Stomach (tissue), 9 donors: ENCODE results near the gene ATXN1. TPM values are rescaled to one million over a fixed set of nuclear protein-coding genes. Genes with fewer than 3 reads are reported as not detected.
A peak's percentile ranks its signal among the peaks of the same experiment; 100 is the strongest.
"Not testable (repeated sequence)": the region's sequence is repeated elsewhere in the genome, so short reads cannot be mapped to it uniquely, and the experiment has no call there.

Experiments
- DNase-seq, 2 donors: peaks; one replicate each; pipeline versions ENCODE4 v3.0.0 to v3.0.0-alpha.2; 2013 to 2019
- H3K27ac ChIP-seq, 5 donors: fragments of 200-600 bp in 4 of 5; sonication (generic) in 4 of 5; one replicate each; pipeline ENCODE4 v1.5.1; 2013 to 2019; ENCODE audit warnings: mild to moderate bottlenecking in 1 of 5, moderate library complexity in 1 of 5
- H3K27me3 ChIP-seq, 3 donors: fragments of 200-600 bp; sonication (generic); one replicate each; pipeline ENCODE4 v1.5.1; 2017 to 2019; ENCODE audit warnings: mixed run types in 1 of 3
- H3K36me3 ChIP-seq, 4 donors: fragments of 200-600 bp; sonication (generic); 1 replicate in 3 of 4; 2 replicates in 1 of 4; pipeline ENCODE4 v1.5.1; 2016 to 2019
- H3K4me1 ChIP-seq, 4 donors: fragments of 200-600 bp; sonication (generic); one replicate each; pipeline ENCODE4 v1.5.1; 2016 to 2019
- H3K4me3 ChIP-seq, 4 donors: fragments of 200-600 bp; sonication (generic) in 3 of 4; one replicate each; pipeline ENCODE4 v1.5.1; 2016 to 2019; ENCODE audit warnings: mild to moderate bottlenecking in 1 of 4
- H3K9me3 ChIP-seq, 4 donors: fragments of 200-600 bp; sonication (generic); one replicate each; pipeline ENCODE4 v1.5.1; 2016 to 2019
- CTCF ChIP-seq, 7 experiments: fragments of 450-650 bp in 4 of 7; fragments of 200-600 bp in 3 of 7; sonication (generic) in 3 of 7; IDR thresholded peaks; one replicate each; pipeline ENCODE4 v1.5.1; 2016 to 2019; ENCODE audit warnings: antibody characterized with exemption in 7 of 7, control low read depth in 2 of 7, mild to moderate bottlenecking in 1 of 7
- EP300 ChIP-seq: sonication (generic); formaldehyde crosslinking; IDR thresholded peaks from one replicate; pipeline ENCODE4 v1.6.1; 2017; ENCODE audit warnings: antibody characterized with exemption
- POLR2A ChIP-seq, 4 donors: fragments of 450-650 bp; IDR thresholded peaks; one replicate each; pipeline ENCODE4 v1.6.1; 2016; ENCODE audit warnings: antibody characterized with exemption in 4 of 4, control low read depth in 2 of 4, mild to moderate bottlenecking in 1 of 4, moderate library complexity in 1 of 4
- POLR2AphosphoS5 ChIP-seq, 3 donors: sonication (generic); formaldehyde crosslinking; IDR thresholded peaks; one replicate each; pipeline ENCODE4 v1.6.1; 2016; ENCODE audit warnings: antibody characterized with exemption in 3 of 3
- WGBS, 5 donors: extraction: QIAGEN DNeasy Blood & Tissue Kit in 3 of 5; methylation state at CpG; one replicate each; pipeline versions ENCODE4 v1.1.5 to v1.1.7; 2013 to 2018; 5-methylcytosine and 5-hydroxymethylcytosine counted together
- intact Hi-C: fragments of 100-400 bp; cut with DNase I; formaldehyde crosslinking; loops from one replicate; pipeline ENCODE4 v1.15.1; 2023; ENCODE audit warnings: low total_unique reads
- polyA plus RNA-seq, 3 donors: library from polyadenylated mRNA; stranded (reverse); fragments of 200-250 nt; gene quantifications; one replicate each; pipeline ENCODE4 v1.2.3, GENCODE V29; 2013
- total RNA-seq, 5 donors: library from RNA; depleted of rRNA; stranded (reverse); fragments of >200 nt; gene quantifications; one replicate each; pipeline versions ENCODE4 v1.1.0 to v1.2.3, GENCODE V29; 2014 to 2016
- donor health status: healthy with polysubstance abuse.
- donor health status: Bipolar disorder and iron deficiency.
- donor health status: healthy.

ATXN1 gene
- total and polyA plus RNA-seq, 8 donors: 5.2 to 106 (median 39.0) TPM

- Histone ChIP-seq H3K36me3 (no peaks in the 10 kb centered on the region), H3K27ac (peak overlapping the region in 4 of 5 donors; percentile 64 to 83 (median 77)), H3K4me3 (no peak overlapping the region), H3K9me3 (no peaks in the 10 kb centered on the region), H3K4me1 (peaks cover 9 to 45% (median 26%) of the 10 kb centered on the region in 4 donors), H3K27me3 (no peaks in the 10 kb centered on the region)
- TF ChIP-seq EP300: no peak
- TF ChIP-seq POLR2A (IDR thresholded peaks at IDR 0.05): no peak
- TF ChIP-seq POLR2AphosphoS5 (IDR thresholded peaks at IDR 0.05): no peak
- no peak for TF ChIP-seq CTCF (IDR thresholded peaks at IDR 0.05)
- 48 to 61% (median 54%) methylated on average over 12 of the region's 12 CpGs for WGBS, 5 donors
- intact Hi-C loops: no loop called here
- DNase-seq: no peak
Observed at GRCh38 chr6:16712255-16712930, 48.9 kb downstream of the ATXN1 start.

DNA sequence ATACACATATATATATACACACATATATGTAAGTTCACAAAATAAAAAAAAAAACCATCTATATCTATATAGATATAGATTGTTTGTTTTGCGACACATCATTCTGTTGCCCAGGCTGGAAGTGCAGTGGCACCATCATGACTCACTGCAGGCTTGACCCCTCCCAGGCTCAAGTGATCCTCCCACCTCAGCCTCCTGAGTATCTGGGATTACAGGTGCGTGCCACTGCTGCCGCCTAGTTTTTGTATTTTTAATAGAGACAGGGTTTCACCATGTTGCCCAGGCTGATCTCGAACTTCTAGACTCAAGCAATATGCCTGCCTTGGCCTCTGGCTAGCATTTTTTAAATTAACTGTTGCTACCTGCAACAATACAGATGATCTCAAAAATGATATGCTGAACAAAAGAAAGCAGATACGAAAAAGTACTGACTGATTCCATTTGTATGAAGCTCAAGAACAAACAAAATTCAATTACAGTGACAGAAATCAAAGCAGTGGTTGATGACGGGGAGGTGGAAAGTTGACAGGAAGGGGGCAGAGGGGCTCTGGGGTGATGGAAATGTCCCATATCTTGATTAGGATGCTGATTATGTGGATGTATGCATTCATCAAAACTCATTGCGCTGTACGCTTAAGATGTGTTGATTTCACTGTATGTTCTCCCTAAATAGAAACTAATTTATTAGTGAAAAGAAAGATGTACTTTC is 49.6 kb downstream of the ATXN1 start:
- 77 to 88% (median 83%) methylated on average over 8 of the region's 8 CpGs for WGBS, 5 donors
- H3K4me3 ChIP-seq: no peak overlapping the region
- intact Hi-C loops: no loop called here

GRCh38 chr6:16706911-16707783 is 54.1 kb downstream of the ATXN1 start:
- peaks cover 0 to 54% (median 33%) of the 10 kb centered on the region in 4 donors for H3K4me1 ChIP-seq
- no peaks in the 10 kb centered on the region for H3K9me3 ChIP-seq
- intact Hi-C loops: no loop called here
- H3K4me3 ChIP-seq: no peak overlapping the region
- no peaks in the 10 kb centered on the region for H3K27me3 ChIP-seq
- no peak for DNase-seq
- H3K36me3 ChIP-seq: no peaks in the 10 kb centered on the region
- TF ChIP-seq POLR2AphosphoS5 (IDR thresholded peaks at IDR 0.05) (no peak), POLR2A (IDR thresholded peaks at IDR 0.05) (no peak), EP300 (no peak), CTCF (IDR thresholded peaks at IDR 0.05) (no peak)
- 82 to 86% (median 86%) methylated on average over 3 of the region's 3 CpGs for WGBS, 5 donors
- H3K27ac ChIP-seq: peak overlapping the region in 2 of 5 donors; percentile 8 to 64

More for the DNA sequence above, 49.6 kb downstream of the ATXN1 start:
- Histone ChIP-seq H3K9me3 (no peaks in the 10 kb centered on the region), H3K36me3 (no peaks in the 10 kb centered on the region), H3K4me1 (peaks cover 9 to 43% (median 26%) of the 10 kb centered on the region in 4 donors), H3K27me3 (no peaks in the 10 kb centered on the region), H3K27ac (peak overlapping the region in 4 of 5 donors; percentile 64 to 83 (median 77))
- TF ChIP-seq POLR2A (IDR thresholded peaks at IDR 0.05): no peak
- peak in 1 of 2 donors; percentile 71 for DNase-seq

DNA sequence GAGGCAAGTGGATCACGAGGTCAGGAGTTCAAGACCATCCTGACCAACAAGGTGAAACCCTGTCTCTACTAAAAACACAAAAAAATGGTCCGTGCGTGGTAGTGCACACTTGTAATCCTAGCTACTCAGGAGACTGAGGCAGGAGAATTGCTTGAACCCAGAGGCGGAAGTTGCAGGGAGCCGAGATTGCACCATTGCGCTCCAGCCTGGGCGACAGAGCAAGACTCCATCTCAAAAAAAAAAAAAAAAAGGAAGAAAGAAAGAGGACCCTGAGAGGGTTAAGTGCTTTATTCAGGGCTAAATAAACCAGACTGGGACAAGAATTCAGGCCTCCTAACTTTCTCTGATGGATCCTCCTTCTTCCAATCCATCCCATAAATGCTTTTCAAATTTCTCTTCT is 54.8 kb downstream of the ATXN1 start:
- WGBS, 5 donors: 88 to 99% (median 90%) methylated on average over 7 of the region's 7 CpGs
- Histone ChIP-seq H3K4me1 (peaks cover 0 to 49% (median 31%) of the 10 kb centered on the region in 4 donors), H3K27ac (peak overlapping the region in 2 of 5 donors; percentile 18 to 64)
- DNase-seq, H3K36me3 ChIP-seq, H3K27me3 ChIP-seq, H3K4me3 ChIP-seq, H3K9me3 ChIP-seq, intact Hi-C loops: not testable (repeated sequence)

DNA sequence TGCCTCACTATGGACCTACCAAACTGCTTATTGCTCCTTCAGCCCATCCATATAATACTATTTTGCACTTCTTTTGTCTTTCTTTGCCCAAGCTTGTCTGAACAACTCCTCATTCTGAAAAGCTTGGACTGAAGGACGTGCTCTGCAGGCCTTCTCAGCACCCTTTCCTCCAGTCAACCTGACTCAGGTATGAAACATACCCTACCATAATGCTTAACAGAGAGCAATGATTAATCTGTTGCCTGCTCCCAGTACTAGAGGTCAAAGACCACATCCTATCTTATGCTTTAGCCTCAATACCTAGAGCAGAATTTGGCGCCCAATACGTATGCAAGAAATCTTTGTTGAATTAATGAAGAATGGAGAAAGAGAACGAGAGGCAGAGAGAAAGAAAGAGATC is 55.2 kb downstream of the ATXN1 start:
- TF ChIP-seq EP300 (no peak), CTCF (IDR thresholded peaks at IDR 0.05) (no peak), POLR2A (IDR thresholded peaks at IDR 0.05) (no peak), POLR2AphosphoS5 (IDR thresholded peaks at IDR 0.05) (no peak)
- intact Hi-C loops: no loop called here
- H3K4me1 ChIP-seq: peaks cover 0 to 51% (median 32%) of the 10 kb centered on the region in 4 donors
- H3K4me3 ChIP-seq: no peak overlapping the region
- no peaks in the 10 kb centered on the region for H3K27me3 ChIP-seq
- H3K36me3 ChIP-seq: no peaks in the 10 kb centered on the region
- WGBS, 5 donors: 89 to 93% (median 92%) methylated on average over 4 of the region's 4 CpGs
- H3K9me3 ChIP-seq: no peaks in the 10 kb centered on the region
- no peak for DNase-seq
- H3K27ac ChIP-seq: peak overlapping the region in 2 of 5 donors; percentile 18 to 64
